Bone marrow (tissue), 2 donors: ENCODE data around the gene PTPRF.
"Not testable (repeated sequence)": the region's sequence is repeated elsewhere in the genome, so short reads cannot be mapped to it uniquely, and the experiment has no call there.

Experiments
- DNase-seq, 2 donors: peaks; one replicate each; lab custom pipeline; 2025; lab: John Stamatoyannopoulos, UW

The PTPRF gene

GRCh38 chr1:43538143-43538487 lies 7.4 kb downstream of the PTPRF start:
- DNase-seq = no peak

DNA sequence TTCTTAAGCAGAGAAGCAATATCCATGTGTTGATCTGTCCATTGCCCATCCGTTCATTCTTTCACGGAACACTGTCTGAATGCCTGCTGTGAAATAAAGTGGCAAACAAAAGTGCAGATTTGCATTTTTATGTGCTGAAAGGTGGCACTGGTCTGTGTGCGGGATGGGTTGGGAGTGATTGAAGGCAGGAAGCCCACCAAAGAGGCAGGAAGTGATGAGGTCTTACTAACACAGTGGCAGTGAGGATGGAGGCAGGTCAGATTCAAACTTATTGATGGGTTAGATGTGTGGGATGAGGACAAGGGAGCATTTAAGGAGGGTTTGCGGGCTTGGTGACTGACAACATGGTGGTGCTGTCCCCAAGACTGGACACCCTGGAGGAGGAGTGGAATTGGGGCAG lies 8.3 kb downstream of the PTPRF start:
- DNase-seq = no peak

DNA sequence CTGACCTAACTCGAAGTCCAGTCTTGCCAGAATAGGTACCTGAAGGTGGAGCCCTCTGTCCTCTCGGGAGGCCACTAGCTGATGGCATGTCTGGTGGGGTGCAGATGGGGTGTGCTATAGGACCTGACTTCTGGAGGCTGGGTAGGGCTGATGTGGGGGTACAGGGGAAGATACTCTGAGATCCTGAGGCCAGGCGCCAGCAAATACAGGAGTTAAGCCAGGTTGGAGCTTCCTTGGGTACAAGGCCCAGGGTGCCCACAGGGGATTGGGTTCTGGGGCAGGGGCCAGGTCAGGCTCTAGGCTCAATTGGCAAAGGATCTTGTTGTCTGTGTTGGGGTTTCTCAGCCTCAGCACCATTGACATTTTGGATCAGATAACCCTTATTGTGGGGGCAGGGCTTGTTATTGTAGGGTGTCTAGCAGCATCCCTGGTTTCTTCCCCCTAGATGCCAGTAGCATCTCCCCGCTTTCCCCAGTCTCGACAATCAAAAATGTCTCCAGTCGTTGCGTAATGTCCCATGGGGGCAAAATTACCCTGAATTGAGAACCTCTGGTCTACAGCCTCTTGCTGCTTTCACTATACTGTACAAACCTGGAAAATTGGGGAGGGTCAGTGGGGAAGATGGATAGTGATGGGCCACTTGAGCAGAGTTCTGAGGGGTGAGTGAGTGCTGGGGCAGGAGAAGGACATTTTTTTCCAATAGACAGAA lies 9.2 kb downstream of the PTPRF start:
- DNase-seq = no peak

DNA sequence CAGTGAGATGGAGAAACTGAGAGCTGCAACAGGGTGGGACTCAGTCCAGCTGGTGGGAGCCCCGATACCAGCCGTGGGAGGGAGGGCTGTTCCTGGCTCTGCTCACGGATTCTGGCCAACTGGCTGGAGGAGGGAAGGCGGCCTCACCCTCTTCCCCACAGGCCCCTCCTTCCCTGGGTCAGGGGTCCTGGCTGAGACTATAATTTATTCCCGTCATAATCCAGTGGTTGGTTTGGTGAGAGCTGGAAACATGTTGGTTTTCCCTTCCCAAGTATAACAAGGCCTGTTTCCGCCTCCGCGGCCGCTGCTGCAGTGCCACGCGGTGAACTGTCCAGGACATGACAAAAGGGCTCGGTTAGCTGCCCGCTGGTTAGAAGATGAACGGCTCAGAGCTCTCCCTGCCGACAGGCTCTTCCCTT lies 10.0 kb downstream of the PTPRF start:
- no peak for DNase-seq

GRCh38 chr1:43541141-43541540 lies 10.5 kb downstream of the PTPRF start:
- no peak for DNase-seq

- no peak for DNase-seq
Observed at GRCh38 chr1:43541721-43542401, 11.2 kb downstream of the PTPRF start.

DNA sequence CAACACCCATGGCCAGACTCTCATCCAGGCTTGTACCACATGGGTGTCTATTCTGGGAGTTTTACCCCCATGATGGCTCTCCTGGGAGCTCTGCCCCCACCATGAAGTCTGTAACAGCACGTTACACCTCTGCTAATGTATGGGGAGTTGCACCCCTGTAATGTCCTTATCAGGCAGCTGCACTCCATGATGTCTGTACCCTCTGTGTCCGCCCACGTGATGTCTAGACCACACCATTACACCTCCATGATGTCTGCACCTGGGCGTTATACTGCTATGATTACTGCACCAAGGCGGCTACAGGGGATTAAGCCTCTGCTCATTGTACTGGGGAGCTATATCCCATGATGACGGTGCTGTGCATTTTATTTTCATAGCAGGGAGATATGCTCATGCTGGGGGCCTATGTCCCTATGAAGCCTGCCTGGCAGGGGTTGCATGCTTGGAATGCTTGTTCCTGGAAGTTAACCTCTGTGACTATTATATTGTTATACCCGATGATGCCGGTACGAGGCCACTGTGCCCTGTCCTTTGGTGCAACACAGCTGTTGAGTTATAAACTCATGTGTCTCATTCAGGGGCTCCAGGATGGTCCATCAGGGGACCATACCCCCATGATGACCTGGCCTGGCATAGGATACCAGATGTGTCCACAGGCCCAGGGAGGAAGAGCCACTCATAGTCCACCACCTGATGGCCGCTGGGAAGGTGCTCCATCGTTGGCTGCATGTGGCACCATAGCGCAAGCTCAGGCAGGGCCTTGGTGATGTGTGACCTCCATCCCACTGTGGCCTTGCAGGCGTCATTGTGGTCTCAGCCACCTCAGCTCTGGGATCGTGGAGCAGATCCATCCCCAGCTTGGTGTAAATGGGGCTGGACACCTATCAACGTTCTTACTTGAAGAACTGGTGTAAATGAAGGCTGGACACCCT lies 12.1 kb downstream of the PTPRF start:
- no peak for DNase-seq

- no peak for DNase-seq
Observed at GRCh38 chr1:43543567-43543966, 12.9 kb downstream of the PTPRF start.

GRCh38 chr1:43545339-43545694 lies 14.6 kb downstream of the PTPRF start:
- DNase-seq = no peak

DNA sequence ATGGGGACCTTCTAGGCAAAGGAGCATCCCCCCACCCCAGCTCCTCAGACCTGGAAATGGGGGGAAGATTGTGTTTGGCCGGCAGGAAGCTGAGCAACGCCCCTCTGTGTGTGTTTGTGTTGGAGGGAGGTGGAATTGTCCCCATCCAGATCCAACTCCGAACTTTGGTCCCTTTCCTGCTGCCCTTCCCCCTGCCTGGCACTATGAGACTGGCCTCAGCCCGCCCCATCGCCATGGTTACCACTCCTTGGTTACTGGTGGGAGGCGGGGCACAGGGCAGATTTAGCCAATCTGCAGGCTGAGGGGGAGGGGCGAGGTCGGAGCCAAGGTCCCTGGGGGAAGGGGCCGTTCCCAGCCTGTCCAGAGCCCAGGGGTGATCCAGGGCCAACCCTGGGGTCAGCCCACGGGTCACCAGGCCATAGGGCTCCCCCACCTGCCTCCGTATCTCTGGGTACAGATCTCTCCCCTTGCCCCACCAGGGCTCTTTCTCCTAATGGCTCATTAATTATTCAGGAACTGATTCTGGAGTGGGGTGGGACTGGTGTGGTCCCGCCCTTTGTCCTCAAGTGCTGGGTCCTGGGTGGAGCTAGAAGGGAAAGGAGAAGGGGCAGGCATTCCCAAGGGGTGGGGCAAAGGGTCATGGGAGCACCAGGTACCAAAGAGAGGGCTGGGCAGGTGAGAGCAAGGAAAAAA lies 15.2 kb downstream of the PTPRF start:
- DNase-seq = no peak

DNA sequence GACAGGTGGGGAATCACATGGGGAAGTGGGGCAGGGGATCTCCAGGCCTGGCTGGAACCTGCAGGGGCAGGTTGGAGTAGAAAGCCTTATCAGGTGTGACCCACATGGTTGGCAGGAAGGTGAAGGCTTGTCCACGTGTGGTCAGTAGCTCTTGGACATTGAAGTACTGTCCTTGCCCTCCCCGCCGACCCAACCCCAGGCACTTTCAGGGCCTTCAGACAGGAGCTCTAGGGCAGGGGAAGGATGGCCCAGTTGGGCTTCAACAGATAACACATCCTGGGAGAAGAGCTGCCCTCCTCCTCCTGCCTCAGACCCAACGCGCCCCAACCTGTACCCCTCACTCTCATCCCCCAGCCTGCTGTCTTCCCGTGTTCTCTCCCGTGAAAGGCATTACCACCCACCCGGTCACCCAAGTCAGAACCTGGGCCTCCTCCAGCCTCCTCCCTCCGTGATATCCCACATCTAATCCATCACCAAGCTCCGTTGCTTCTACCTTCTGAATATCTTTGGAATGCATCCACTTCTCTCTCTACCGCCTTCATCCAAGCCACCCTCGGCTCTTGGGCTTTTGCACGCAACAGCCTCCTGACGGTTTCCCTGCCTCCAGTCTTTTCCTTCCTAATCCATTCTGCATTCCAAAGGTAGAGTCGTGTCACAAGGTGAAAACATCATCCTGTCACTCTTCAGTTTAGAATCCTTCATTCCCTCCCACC lies 15.9 kb downstream of the PTPRF start:
- DNase-seq = no peak

DNA sequence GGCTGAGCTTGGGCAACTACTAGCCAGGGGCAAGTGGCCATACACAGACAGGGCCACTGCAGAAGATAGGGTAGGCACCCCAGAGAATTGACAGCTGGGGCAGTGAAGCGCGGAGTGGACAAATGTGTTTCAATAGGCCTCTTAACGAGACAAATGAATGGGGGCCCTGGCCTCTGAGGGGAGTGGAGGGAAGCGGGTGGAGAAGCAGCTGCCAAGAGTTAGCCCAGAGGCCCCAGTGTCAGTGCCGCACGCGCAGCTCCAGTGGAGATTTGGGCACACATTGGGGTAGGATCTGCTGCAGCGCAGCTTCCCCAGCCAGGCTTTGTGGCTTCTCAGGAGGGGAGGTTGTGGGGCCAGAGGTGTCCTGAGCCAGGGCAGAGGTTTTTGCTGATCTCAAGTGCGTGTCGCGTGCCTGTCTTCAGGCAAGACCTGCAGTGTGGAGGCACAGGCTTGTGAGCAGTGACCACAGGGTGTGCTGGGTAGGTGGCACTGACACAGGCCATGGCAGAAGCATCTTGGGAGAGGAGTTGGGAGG lies 16.9 kb downstream of the PTPRF start:
- no peak for DNase-seq

DNA sequence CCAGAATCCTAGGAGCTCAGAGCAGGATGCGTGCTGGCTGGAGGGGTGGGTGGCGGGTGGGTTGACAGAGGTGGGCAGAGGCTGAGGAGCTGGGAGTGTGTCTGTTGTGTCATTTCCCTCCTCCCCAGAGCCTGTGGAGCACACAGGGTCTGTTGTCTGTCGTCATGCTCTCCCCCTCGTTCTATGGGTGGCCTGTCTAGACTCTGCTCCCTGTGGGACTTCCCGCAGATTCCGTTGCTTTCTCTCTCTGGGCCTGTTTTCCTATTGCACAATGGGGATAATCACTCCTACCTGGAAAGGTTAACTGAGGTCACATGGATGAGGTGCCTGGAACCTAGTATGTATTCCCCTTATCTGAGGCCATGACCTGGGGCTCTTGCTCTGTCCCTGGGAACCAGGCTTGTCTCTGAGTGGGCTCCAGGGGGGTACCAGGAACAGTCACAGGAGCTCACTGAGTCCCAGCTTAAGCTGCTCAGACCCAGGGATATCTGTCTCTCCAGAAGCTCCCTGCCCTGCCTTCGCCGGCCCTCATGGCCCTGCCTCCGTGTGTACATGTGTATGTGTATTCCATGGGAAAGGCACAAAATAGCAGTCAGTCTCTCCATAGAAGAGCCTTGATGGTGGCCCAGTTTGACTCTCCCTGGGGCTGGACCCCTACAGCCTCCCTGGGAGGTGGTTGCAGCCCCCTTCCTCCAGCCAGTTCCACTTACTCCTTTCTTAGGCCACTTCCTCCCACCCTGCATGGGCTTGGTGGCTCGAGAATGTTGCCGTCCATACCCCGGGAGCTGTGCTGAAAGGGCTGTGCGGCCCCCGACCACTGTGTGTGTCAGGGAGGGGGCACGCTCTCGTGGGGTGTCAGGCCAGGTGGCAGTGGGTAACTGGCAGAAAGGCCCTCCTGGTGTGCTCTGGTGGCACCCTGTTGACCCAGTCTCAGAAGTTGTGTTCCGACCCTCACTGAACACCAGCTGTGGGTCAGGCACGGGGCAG lies 17.9 kb downstream of the PTPRF start:
- DNase-seq = no peak

DNA sequence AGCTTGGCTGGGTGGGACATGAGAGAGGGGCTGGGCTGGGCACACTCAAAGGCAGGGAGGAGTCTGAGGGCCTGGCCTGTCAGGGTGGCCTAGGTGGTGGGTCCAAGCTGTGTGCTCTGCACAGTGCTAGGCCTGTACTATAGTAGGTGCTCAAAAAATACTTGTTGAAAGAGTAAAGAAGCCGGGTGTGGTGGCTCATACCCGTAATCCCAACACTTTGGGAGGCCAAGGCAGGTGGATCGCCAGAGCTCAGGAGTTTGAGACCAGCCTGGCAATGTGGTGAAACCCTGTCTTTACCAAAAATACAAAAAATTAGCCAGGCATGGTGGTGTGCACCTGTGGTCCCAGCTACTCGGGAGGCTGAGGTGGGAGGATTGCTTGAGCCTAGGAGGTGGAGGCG lies 18.7 kb downstream of the PTPRF start:
- not testable (repeated sequence) for DNase-seq

DNA sequence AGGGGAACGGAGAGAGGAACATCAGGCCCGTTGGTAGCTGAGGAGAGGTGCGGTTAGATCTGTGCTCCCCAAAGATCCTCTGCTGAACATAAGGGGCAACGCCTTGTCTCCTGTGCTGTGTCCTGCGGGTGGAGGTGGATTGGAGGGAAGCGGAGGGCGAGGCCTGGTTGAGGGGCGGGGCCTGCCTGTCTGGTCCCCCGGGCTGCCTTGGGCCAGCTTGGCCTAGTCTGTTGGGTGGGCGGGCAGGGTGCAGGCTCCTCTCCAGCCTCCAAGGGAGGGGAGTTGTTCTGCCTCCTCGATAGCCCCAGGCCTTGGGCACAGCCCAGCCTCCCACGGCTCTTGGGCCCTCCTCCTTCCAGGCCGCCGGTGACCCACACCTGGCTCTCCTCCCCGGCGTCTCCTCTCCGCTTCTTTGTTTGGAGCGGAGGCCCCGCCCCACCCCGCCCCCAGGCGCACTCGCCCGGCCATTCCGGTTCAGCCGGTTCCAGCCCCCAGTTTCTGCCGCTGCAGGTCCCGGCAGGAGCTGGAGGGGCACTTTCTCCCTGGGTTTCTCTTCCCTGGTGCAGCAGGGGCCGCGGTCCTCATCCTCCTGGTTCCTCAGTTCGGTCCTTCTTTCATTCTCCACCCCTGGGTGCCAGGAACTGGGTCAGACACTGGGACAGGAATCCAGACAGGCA lies 19.4 kb downstream of the PTPRF start:
- no peak for DNase-seq

- no peak for DNase-seq
Observed at GRCh38 chr1:43550598-43551246, 20.0 kb downstream of the PTPRF start.

DNA sequence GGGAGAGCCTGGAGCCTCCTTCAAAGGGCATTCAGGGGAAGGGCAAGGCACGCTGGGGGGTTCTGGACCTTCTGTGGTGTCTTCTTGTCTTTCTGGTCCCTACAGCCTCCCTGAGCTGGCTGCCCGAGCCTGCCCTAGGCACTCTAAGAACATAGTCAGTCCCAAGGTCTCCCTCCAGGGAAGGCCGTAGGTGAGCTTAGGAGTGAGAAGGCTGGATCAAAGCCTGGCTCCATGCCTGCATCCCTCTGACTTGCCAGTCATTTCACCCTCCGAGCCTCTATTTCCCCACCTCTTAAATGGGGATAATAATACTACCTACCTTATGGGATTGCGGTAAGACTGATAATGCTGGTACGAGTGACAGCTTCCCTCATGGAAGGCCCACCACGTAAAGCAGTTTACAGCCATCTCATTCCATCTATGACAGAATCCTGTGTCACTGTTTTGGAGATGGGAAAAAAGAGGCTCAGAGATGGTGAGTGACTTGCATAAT lies 20.8 kb downstream of the PTPRF start:
- DNase-seq = no peak

GRCh38 chr1:43552059-43552742 lies 21.5 kb downstream of the PTPRF start:
- DNase-seq = no peak
